GM23248 (cell line): ENCODE data around the gene PLCH2. TPM values are rescaled to one million over a fixed set of nuclear protein-coding genes. Genes with fewer than 3 reads are reported as not detected.

Source experiments
- DNase-seq: peaks from one replicate; pipeline ENCODE4 v3.0.0-alpha.2; 2015
- H2AFZ ChIP-seq: fragments of 200-600 bp; sonication (generic); 2 replicates; pipeline ENCODE4 v1.6.1; 2016; ENCODE audit warnings: antibody characterized with exemption
- H3F3A ChIP-seq: fragments of 200-600 bp; sonication (generic); 2 replicates; pipeline ENCODE4 v1.6.1; 2016; ENCODE audit warnings: mild to moderate bottlenecking, antibody characterized with exemption, mixed run types; ENCODE audit not compliant: insufficient read depth
- H3K27ac ChIP-seq: fragments of 200-600 bp; sonication (generic); 2 replicates; pipeline ENCODE4 v1.5.1; 2016; ENCODE audit warnings: mild to moderate bottlenecking
- H3K27me3 ChIP-seq: fragments of 200-600 bp; sonication (generic); replicated peaks from 2 replicates; pipeline ENCODE4 v1.6.1; 2016; ENCODE audit warnings: mild to moderate bottlenecking; ENCODE audit not compliant: insufficient read depth
- H3K36me3 ChIP-seq: fragments of 200-600 bp; sonication (generic); 2 replicates; pipeline ENCODE4 v1.6.1; 2016; ENCODE audit warnings: low read depth, mild to moderate bottlenecking
- H3K4me1 ChIP-seq: fragments of 200-600 bp; sonication (generic); 2 replicates; pipeline ENCODE4 v1.6.1; 2016; ENCODE audit warnings: mild to moderate bottlenecking; ENCODE audit not compliant: insufficient read depth
- H3K4me2 ChIP-seq: fragments of 200-600 bp; sonication (generic); one replicate; pipeline ENCODE4 v1.6.1; 2016; ENCODE audit warnings: mild to moderate bottlenecking; ENCODE audit not compliant: unreplicated experiment
- H3K4me3 ChIP-seq: fragments of 200-600 bp; sonication (generic); 2 replicates; pipeline ENCODE4 v1.5.1; 2016; ENCODE audit warnings: mild to moderate bottlenecking
- H3K79me2 ChIP-seq: fragments of 200-600 bp; sonication (generic); 2 replicates; pipeline ENCODE4 v1.6.1; 2016; ENCODE audit warnings: mild to moderate bottlenecking; ENCODE audit not compliant: insufficient read depth
- H3K9ac ChIP-seq: fragments of 200-600 bp; sonication (generic); 2 replicates; pipeline ENCODE4 v1.6.1; 2016; ENCODE audit warnings: mild to moderate bottlenecking
- H3K9me2 ChIP-seq: fragments of 200-600 bp; sonication (generic); 2 replicates; pipeline ENCODE4 v1.6.1; 2016; ENCODE audit warnings: mixed run types, mild to moderate bottlenecking, moderate library complexity; ENCODE audit not compliant: insufficient read depth
- H3K9me3 ChIP-seq: fragments of 200-600 bp; sonication (generic); one replicate; pipeline ENCODE4 v1.6.1; 2017; ENCODE audit warnings: low read depth
- H4K20me1 ChIP-seq: fragments of 200-600 bp; sonication (generic); 2 replicates; pipeline ENCODE4 v1.6.0; 2016; ENCODE audit not compliant: insufficient read depth
- EZH2 ChIP-seq: fragments of 200-600 bp; sonication (generic); IDR thresholded peaks from 2 replicates; pipeline ENCODE4 v1.6.1; 2018; ENCODE audit warnings: antibody characterized with exemption, mild to moderate bottlenecking; ENCODE audit not compliant: insufficient read depth, poor library complexity, severe bottlenecking
- EZH2phosphoT487 ChIP-seq: fragments of 200-600 bp; sonication (generic); IDR thresholded peaks from 2 replicates; pipeline ENCODE4 v1.6.1; 2018; ENCODE audit warnings: antibody characterized with exemption, moderate library complexity, mild to moderate bottlenecking, low read depth; ENCODE audit not compliant: insufficient read depth
- WGBS, 2 experiments: methylation state at CpG; one replicate each; pipeline ENCODE4 v1.1.6; 2015 to 2017; ENCODE audit warnings: low lambda C conversion rate in 2 of 2, low coverage in 1 of 2; ENCODE audit errors: missing lambda C conversion rate in 2 of 2; 5-methylcytosine and 5-hydroxymethylcytosine counted together
- in situ Hi-C: fragments of 300-500 bp; cut with MboI; formaldehyde crosslinking; loops from 2 replicates; pipeline ENCODE4 v1.15.0; 2020
- polyA plus RNA-seq: library from polyadenylated mRNA; unstranded; fragments of >200 nt; fragmentation: Nextera tagmentation; extraction: Ambion mirVana; gene quantifications from 2 replicates; pipeline ENCODE4 v1.2.1, GENCODE V29; 2016
- total RNA-seq: library from RNA; depleted of rRNA; stranded (reverse); fragments of >200 nt; shearing (Covaris generic); gene quantifications from 2 replicates; pipeline ENCODE4 v1.2.3, GENCODE V29; 2014

PLCH2 gene
- total and polyA plus RNA-seq, 2 experiments from 2014 or later, result not detected

DNA sequence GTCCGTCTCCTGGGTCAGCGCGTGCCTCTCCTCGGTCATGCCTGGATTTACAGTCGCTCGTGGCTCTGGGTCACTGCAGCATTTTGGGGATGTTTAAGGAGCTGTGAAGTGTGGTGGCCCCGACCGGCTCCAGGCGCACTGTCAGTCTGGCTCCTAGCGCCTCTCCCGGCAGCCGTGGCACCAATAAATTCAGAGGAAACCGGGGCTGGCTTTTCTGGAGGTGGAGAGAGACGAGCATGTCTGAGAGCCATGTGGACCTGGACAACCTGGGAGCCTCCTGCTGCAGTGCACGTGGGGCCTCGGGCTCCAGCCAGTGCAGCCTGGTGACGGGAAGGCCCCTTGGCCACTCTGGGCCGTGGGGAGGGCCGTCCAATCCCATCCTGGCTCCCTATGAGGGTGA, 17.1 kb downstream of the PLCH2 start:
- TF ChIP-seq EZH2 (no peak), EZH2phosphoT487 (no peak)
- DNase-seq, result no peak
- in situ Hi-C loops, result no loop called here

DNA sequence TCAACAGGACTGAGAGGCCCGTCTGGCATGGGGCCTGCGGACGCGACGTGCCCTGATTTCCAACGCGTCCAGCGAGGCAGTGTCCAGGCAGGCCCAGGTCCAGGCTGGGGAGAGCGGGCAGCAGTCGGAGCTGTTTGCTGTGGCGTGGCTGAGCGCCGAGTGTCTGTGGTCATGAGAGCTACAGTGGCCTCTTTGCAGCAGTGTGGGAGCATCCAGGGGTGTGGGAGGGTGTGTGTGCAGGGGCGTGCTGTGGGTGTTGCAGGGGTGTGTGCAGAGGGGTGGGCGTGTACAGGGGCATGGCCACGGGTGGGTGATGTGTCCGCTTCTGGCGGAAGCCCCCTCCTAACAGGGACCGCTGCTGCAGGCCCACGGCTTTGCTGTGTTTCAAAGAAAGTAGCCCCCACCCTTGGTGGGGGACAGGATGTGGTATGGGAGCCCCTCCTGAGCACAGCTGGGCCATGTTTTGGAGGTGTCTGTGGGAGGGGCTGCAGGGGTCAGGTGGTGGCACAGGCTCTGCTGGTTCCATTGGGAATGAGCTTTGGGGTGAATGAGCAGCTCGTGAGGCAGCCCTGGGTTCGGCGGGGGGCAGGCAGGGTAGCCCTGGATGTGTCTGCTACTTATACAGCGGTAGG, 17.7 kb downstream of the PLCH2 start:
- no peaks in the 10 kb centered on the region for H3K79me2 ChIP-seq
- H3K36me3 ChIP-seq, result no peaks in the 10 kb centered on the region
- H3F3A ChIP-seq, result no peaks in the 10 kb centered on the region
- DNase-seq, result no peak
- no peaks in the 10 kb centered on the region for H3K9me3 ChIP-seq
- H3K4me3 ChIP-seq, result no peak overlapping the region
- no peak overlapping the region for H3K9ac ChIP-seq
- H3K4me2 ChIP-seq, result no peak overlapping the region
- no peak overlapping the region for H3K27ac ChIP-seq
- in situ Hi-C loops, result no loop called here
- WGBS, 2 experiments, result 29 to 33% methylated on average over 18 to 24 of the region's 24 CpGs
- H2AFZ ChIP-seq, result no peak overlapping the region
- H3K4me1 ChIP-seq, result no peaks in the 10 kb centered on the region
- peaks cover 7% of the 10 kb centered on the region; the same call in 1 of the 2 replicates for H3K27me3 ChIP-seq
- TF ChIP-seq EZH2phosphoT487, result no peak
- TF ChIP-seq EZH2, result no peak
- no peaks in the 10 kb centered on the region for H3K9me2 ChIP-seq
- no peaks in the 10 kb centered on the region for H4K20me1 ChIP-seq

More for the DNA sequence above, 17.1 kb downstream of the PLCH2 start:
- H3K4me3 ChIP-seq, result no peak overlapping the region
- H4K20me1 ChIP-seq, result no peaks in the 10 kb centered on the region
- no peaks in the 10 kb centered on the region for H3K36me3 ChIP-seq
- no peaks in the 10 kb centered on the region for H3K9me3 ChIP-seq
- no peak overlapping the region for H3K4me2 ChIP-seq
- 9 to 10% methylated on average over 19 of the region's 19 CpGs for WGBS, 2 experiments
- no peak overlapping the region for H3K27ac ChIP-seq
- H3K9me2 ChIP-seq, result no peaks in the 10 kb centered on the region
- no peaks in the 10 kb centered on the region for H3F3A ChIP-seq
- no peak overlapping the region for H3K9ac ChIP-seq
- peaks cover 7% of the 10 kb centered on the region; the same call in 1 of the 2 replicates for H3K27me3 ChIP-seq
- H3K4me1 ChIP-seq, result no peaks in the 10 kb centered on the region
- no peak overlapping the region for H2AFZ ChIP-seq
- no peaks in the 10 kb centered on the region for H3K79me2 ChIP-seq

DNA sequence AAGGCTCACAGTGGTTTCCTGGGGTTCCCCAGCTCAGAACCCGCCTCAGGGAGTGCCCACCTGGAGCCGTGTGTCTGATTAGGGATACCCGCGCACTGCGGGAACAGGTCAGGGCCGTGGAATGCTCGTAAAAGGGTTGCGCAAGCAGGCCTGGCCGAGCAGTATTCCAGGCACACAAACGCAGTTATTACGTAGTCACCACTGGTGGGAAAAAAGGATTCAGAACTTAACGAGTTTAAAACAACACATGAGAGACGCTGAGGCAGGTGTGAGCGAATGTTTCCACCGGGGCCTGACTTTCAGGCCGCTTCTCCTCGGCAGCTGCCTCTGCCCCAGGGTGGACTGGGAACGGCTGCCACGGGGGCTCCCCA, 18.2 kb downstream of the PLCH2 start:
- H3K9me3 ChIP-seq, result no peaks in the 10 kb centered on the region

DNA sequence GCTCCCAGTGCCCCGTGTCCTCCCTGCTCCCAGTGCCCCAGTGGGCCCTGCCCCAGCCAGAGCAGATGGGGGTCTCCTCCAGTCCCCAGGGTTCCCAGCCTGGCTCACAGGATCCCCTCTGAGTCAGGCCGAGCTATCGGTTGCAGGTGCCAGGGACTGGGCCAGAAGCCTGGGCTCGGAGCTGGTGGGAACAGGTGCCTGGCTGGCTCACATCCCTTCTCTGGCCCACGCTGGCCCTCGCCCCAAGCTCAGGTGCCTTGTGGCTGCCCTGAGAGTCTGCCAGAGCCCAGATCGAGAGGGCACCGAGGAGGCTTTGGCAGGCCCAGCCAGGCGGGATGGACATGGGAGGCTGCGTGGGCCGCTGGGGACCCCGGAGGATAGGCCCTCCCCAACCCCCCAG, 18.9 kb downstream of the PLCH2 start:
- WGBS, 2 experiments, result 64% methylated on average over 10 to 12 of the region's 12 CpGs
- Histone ChIP-seq H2AFZ (no peak overlapping the region), H3K9me3 (no peaks in the 10 kb centered on the region), H3K4me3 (no peak overlapping the region), H3K9ac (no peak overlapping the region), H4K20me1 (no peaks in the 10 kb centered on the region), H3K27me3 (peaks cover 7% of the 10 kb centered on the region; the same call in 1 of the 2 replicates), H3F3A (no peaks in the 10 kb centered on the region), H3K4me1 (no peaks in the 10 kb centered on the region), H3K36me3 (no peaks in the 10 kb centered on the region), H3K79me2 (no peaks in the 10 kb centered on the region), H3K4me2 (no peak overlapping the region), H3K27ac (no peak overlapping the region), H3K9me2 (no peaks in the 10 kb centered on the region)
- DNase-seq, result no peak
- in situ Hi-C loops, result no loop called here
- no peak for TF ChIP-seq EZH2
- TF ChIP-seq EZH2phosphoT487, result no peak

More for the DNA sequence above, 18.2 kb downstream of the PLCH2 start:
- WGBS, 2 experiments, result 8 to 10% methylated on average over 15 to 19 of the region's 19 CpGs
- Histone ChIP-seq H3K79me2 (no peaks in the 10 kb centered on the region), H4K20me1 (no peaks in the 10 kb centered on the region), H3F3A (no peaks in the 10 kb centered on the region), H3K9me2 (no peaks in the 10 kb centered on the region), H2AFZ (no peak overlapping the region), H3K4me3 (no peak overlapping the region), H3K27me3 (peaks cover 7% of the 10 kb centered on the region; the same call in 1 of the 2 replicates), H3K4me1 (no peaks in the 10 kb centered on the region), H3K36me3 (no peaks in the 10 kb centered on the region), H3K9ac (no peak overlapping the region), H3K27ac (no peak overlapping the region), H3K4me2 (no peak overlapping the region)
- TF ChIP-seq EZH2, result no peak
- no peak for TF ChIP-seq EZH2phosphoT487
- in situ Hi-C loops, result no loop called here
- peak; percentile 90 for DNase-seq
